Measurements from ENCODE around the gene IFRD1. TPM values are rescaled to one million over a fixed set of nuclear protein-coding genes. Genes with fewer than 3 reads are reported as not detected.
A peak's percentile ranks its signal among the peaks of the same experiment; 100 is the strongest.

The IFRD1 gene
- total and polyA plus RNA-seq, 8 donors = 37.4 to 54.1 (median 46.9) TPM

DNA sequence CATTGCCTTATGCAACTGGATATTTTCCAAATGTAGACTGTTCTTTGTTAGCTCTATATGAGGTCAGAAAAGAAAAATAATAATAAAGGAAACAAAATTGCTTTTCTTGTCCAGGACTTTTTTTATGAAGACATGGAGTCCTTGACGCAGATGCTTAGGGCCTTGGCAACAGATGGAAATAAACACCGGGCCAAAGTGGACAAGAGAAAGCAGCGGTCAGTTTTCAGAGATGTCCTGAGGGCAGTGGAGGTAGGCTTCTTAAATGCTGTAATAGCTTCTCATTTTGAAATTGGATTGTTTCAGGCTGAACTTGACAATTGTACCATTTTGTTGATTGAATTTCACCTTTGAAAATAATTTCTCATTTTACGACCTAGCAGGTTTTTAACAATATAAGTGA lies 17.6 kb downstream of the IFRD1 start:
- intact Hi-C loops (cut with DNase I) = no loop called here
- DNase-seq (no peak), ATAC-seq (no peak)
- Histone ChIP-seq H3K4me1 (peaks cover 0 to under 1% of the 10 kb centered on the region in 2 donors), H3K9me3 (no peaks in the 10 kb centered on the region), H3K27ac (no peak overlapping the region), H3K27me3 (no peaks in the 10 kb centered on the region), H3K4me3 (no peak overlapping the region), H3K36me3 (peaks cover 0 to 98% of the 10 kb centered on the region in 2 donors)
- TF ChIP-seq CTCF (IDR thresholded peaks at IDR 0.05) = no peak

GRCh38 chr7:112470194-112470593 lies 19.9 kb downstream of the IFRD1 start:
- peaks cover 0 to 99% of the 10 kb centered on the region in 2 donors for H3K36me3 ChIP-seq
- H3K9me3 ChIP-seq = no peaks in the 10 kb centered on the region
- no peak overlapping the region for H3K27ac ChIP-seq
- H3K4me3 ChIP-seq = no peak overlapping the region
- TF ChIP-seq CTCF (IDR thresholded peaks at IDR 0.05) = no peak
- DNase-seq (no peak), ATAC-seq (no peak)
- H3K4me1 ChIP-seq = no peaks in the 10 kb centered on the region
- intact Hi-C loops (cut with DNase I) = no loop called here
- no peaks in the 10 kb centered on the region for H3K27me3 ChIP-seq

- Histone ChIP-seq H3K36me3 (peaks cover 0 to 77% of the 10 kb centered on the region in 2 donors), H3K9me3 (no peaks in the 10 kb centered on the region), H3K27me3 (no peaks in the 10 kb centered on the region), H3K4me3 (no peak overlapping the region), H3K27ac (no peak overlapping the region), H3K4me1 (peaks cover 4 to 5% of the 10 kb centered on the region in 2 donors)
- no peak for TF ChIP-seq CTCF (IDR thresholded peaks at IDR 0.05)
- intact Hi-C loops (cut with DNase I) = no loop called here
- DNase-seq (no peak), ATAC-seq (no peak)
These were observed 26.3 kb downstream of the IFRD1 start for GRCh38 chr7:112476390-112477052.

- Histone ChIP-seq H3K36me3 (peaks cover 0 to 30% of the 10 kb centered on the region in 2 donors), H3K4me1 (peaks cover 13 to 23% of the 10 kb centered on the region in 2 donors), H3K27ac (peak overlapping the region in 1 of 2 donors; percentile 57), H3K27me3 (no peaks in the 10 kb centered on the region), H3K9me3 (no peaks in the 10 kb centered on the region), H3K4me3 (no peak overlapping the region)
- no peak for TF ChIP-seq CTCF (IDR thresholded peaks at IDR 0.05)
- DNase-seq = no peak
- intact Hi-C loops (cut with DNase I) = no loop called here
- no peak for ATAC-seq
These were observed 31.0 kb downstream of the IFRD1 start for GRCh38 chr7:112481121-112481736.

- TF ChIP-seq CTCF (IDR thresholded peaks at IDR 0.05) = no peak
- ATAC-seq (peak; percentile 78), DNase-seq (peak in 1 of 4 donors; percentile 46)
- peaks cover 13 to 23% of the 10 kb centered on the region in 2 donors for H3K4me1 ChIP-seq
- H3K27ac ChIP-seq = peak overlapping the region in 1 of 2 donors; percentile 57
- peaks cover 0 to 22% of the 10 kb centered on the region in 2 donors for H3K36me3 ChIP-seq
- intact Hi-C loops (cut with DNase I) = no loop called here
- H3K9me3 ChIP-seq = no peaks in the 10 kb centered on the region
- H3K27me3 ChIP-seq = no peaks in the 10 kb centered on the region
- H3K4me3 ChIP-seq = no peak overlapping the region
These were observed 31.8 kb downstream of the IFRD1 start for GRCh38 chr7:112481833-112482670.
